Fibroblast of upper back skin (primary cell): ENCODE results near the gene DNAJB13.
"Not testable (repeated sequence)": the region's sequence is repeated elsewhere in the genome, so short reads cannot be mapped to it uniquely, and the experiment has no call there.

Experiments
- DNase-seq: peaks from one replicate; pipeline ENCODE4 v3.0.0-alpha.2; 2013

DNAJB13 gene

DNA sequence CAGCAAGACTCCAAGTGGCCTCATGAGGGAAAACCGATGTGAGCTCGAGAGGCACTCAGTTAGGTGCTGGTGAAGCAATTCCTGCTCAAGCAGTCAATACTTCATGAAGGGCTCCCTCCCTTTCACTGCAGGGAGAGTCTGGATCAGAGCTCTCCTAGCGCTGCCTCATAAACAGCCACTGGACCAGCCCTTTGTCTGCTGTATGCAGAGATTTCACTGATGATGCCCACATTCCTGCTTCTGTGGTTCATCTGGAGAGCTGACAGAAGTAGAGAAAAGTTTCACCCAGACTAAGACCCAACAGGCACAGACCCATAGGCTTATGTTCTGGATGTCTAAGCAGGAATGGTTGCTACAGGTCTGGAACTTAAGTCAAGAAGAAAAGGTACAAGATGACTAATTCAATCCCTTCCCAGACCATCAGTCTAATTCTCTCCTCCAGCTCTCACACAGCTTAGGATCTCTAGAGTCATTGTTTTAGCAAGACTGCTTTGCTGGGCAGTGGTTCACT is 27.8 kb downstream of the DNAJB13 start:
- DNase-seq: no peak

GRCh38 chr11:73980001-73980961 is 29.5 kb downstream of the DNAJB13 start:
- DNase-seq: no peak

DNA sequence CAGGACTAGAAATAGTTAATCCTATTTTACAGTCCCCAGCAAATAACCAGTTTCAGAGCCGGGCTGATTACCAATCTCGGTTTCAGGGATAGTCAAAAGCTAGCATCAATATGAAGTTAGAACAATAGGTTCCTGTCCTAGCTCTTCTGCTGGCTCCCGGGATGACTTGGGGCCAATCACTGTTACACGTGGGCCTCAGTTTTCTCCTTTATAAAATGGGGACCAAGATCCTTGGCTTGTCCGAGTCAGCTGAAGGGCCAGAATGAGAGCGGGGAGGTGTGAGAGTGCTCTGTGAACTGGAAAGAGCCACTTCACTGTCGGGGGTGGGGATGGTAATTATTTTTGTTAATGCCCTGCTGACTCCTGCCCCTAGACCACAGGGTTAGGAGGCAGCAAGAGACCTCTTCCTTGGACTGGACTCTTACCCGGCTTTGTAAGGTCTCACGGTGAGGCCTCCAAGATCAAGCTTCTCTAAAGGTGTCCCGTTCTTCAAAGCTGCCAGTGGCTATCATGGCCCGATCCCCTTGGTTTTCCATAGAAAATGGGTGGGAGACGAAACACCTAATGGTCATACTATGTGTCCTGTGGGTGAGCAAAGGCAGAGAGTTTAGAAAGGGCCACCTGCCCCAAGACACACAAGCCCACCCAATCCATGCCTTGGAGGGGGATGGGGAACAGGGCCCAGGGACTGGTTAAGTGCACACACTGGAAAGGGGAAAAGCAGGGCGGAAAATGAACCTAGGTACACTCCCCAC is 30.4 kb downstream of the DNAJB13 start:
- no peak for DNase-seq

- DNase-seq: peak; percentile 60
These were observed 31.8 kb downstream of the DNAJB13 start, which contains the start of gene UCP2 for GRCh38 chr11:73982595-73982989. Gene UCP2 (minus strand): TSS chr11:73982843. CDS start chr11:73978378, 4,465 bp downstream.

- DNase-seq: peak; percentile 78
These were observed 32.3 kb downstream of the DNAJB13 start for GRCh38 chr11:73982990-73983740.

DNA sequence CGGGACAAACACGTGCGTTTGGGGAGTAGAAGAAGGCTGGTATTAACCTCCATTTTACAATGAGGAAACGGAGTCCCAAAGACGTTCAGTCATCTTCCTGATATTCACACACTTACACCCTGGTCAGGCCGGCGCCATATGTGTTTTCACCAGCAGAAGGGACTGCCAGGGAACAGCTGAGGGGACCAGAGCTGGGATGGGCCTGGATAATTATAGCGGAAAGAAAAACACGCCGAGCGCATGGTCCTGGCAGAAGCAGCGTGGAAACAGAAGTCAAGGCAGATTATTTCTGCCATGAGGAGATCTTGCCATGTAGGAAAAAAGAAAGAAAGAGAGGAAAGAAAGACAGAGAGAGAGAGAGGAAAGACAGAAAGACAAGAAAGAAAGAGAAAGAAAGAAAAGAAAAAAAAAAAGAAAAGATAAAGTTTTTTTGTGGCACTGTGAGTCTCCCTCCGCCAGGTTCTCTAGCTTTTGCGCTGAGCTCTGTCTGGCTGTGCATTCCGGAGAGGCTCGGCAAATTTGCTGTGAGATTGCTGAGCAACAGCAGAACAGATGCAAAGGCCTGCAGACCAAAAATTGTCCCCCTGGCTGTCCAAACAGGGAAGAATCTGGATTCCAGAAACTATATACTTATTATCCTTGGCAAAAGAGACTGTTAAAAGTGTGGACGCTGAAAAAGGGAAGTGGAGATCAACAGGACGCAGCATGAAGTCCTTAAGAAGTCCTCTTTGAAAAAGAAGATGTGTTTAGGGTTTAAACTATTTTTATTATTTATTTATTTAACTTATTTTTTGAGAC is 33.1 kb downstream of the DNAJB13 start:
- no peak for DNase-seq

GRCh38 chr11:73985661-73986060 is 34.8 kb downstream of the DNAJB13 start:
- DNase-seq: not testable (repeated sequence)

DNA sequence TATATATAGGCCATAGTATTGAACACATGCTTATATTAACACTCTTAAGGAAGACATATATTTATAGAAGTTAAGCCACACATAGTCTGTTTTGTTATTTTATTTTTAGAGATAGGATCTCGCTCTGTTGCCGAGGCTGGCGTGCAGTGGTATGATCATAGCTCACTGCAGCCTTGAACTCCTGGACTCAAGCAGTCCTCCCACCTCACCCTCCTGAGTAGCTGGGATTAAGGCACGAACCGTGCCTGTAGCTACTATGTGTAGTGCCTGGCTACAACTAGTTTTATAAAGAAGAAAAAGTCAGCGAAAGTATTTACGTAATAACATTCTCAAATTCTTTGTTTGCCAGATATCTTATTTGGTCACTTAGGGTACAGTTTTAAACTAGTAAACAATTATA is 37.4 kb downstream of the DNAJB13 start:
- DNase-seq: no peak

DNA sequence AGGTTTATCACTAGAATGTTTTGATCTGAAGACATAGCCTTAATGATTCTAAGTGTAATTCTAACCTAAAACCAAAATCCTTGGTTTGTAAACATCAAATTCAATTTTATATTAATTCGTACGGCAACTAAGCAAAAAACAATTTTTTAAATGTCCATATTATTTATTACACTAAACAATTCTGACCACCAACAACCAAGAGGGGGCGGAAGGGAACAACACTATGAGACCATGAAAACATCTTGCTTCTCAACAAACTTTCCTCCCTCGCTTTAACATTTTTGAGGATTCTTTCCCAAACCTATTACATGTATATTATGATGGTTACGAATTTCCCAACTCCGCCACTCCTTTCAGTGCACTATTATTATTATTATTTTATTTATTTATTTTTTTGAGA is 38.3 kb downstream of the DNAJB13 start:
- no peak for DNase-seq

DNA sequence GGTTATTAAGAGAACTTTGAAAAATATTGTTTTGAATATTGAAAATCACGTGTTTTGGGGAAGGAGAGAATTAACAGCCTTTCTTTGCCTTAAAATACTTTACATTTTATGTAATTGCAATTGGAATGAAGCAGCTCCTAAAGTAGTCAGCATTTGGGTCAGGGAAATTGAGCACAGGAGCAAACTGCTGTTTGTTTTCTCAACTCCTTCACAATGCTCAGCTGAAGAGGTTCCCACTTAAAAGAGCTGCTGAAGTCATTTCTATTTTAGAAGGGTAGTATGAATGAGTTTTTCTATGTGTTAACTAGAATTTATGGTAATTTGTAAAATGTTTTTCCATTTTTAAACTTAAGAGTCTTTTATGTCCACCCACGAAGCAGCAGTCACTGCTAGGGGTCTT is 39.9 kb downstream of the DNAJB13 start:
- DNase-seq: no peak

GRCh38 chr11:73991471-73992006 is 40.7 kb downstream of the DNAJB13 start:
- DNase-seq: no peak

- DNase-seq: no peak
These were observed 44.4 kb downstream of the DNAJB13 start for GRCh38 chr11:73995247-73995646.

DNA sequence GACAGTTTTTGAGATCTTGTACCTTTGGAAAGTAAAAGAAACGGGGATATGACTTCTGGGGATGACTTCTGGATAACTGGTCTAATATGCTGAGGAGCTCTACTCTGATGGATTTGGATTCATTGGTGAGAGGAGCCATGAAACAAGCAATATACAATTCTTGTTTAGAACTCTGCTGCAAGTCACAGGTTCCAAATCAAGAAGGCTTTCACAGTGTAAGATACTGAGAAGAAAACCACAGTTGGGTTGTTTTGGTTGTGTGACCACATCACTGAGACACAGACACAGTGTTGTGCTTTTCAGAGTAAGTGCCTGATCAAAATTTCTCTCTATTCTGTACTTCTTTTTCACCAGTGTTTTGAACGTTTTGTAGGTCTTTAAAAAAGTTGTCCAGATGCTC is 44.9 kb downstream of the DNAJB13 start:
- DNase-seq: no peak

DNA sequence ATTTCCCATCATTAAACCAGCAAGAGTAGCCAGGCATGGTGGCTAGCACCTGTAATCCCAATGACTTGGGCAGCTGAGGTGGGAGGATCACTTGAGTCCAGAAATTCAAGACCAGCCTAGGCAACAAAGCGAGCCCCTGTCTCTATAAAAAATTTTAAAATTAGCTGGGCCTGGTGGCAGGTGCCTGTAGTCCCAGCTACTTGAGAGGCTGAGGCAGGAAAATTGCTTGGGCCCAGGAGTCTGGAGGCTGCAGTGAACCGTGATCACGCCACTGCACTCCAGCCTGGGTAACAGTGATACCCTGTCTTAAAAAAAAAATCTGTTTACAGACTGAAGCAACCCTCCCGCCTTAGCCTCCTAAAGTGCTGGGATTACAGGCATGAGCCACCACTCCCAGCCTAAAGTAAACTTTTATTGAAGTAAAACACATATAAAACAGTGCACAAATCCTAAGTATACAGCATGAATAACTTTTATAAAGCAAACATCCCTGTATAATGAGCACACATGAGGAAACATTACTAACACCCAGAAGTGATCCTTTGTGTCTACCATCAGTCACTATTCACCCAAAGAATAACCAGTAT is 45.4 kb downstream of the DNAJB13 start:
- DNase-seq: no peak

GRCh38 chr11:73997120-73997770 is 46.4 kb downstream of the DNAJB13 start:
- DNase-seq: no peak

DNA sequence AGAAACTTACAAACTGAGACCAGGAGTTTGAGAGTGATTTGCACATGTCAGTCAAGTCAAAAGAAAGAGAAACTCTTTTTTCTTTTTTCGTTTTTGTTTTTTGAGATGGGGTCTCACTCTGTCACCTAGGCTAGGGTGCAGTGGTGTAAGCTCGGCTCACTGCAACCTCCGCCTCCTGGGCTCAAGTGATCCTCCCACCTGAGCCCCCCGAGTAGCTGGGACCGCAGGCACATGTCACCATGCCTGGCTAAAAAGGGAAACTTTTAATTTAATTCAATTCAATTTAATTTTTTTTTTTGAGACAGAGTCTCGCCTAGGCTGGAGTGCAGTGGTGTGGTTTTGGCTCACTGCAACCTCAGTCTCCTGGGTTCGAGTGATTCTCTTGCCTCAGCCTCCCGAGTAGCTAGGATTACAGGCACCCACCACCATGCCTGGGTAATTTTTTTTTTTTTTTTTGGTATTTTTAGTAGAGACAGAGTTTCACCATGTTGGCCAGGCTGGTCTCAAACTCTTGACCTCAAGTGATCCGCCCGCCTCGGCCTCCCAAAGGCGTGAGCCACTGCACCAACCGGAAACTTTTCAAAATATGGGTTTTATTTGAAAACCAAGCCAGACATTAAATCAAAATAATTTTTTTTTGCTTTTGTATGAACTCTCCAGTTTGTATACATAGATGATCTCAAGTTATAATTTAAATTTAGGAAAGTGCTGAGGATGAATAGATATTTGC is 48.2 kb downstream of the DNAJB13 start:
- no peak for DNase-seq

- no peak for DNase-seq
These were observed 48.9 kb downstream of the DNAJB13 start for GRCh38 chr11:73999581-74000306.

GRCh38 chr11:74000307-74001133 is 49.7 kb downstream of the DNAJB13 start:
- no peak for DNase-seq
